Epithelial cell of esophagus (primary cell): ENCODE measurements around the gene PYGO2.

ENCODE experiments used
- DNase-seq: peaks from one replicate; pipeline ENCODE4 v3.0.0; 2010; ENCODE audit warnings: low read depth
- H3K4me3 ChIP-seq: 2 replicates; pipeline ENCODE4 v1.5.1; 2011; ENCODE audit warnings: mild to moderate bottlenecking, low read length, control low read depth
- CTCF ChIP-seq: IDR thresholded peaks from 2 replicates; pipeline ENCODE4 v1.5.1; 2011; ENCODE audit warnings: low read depth, mild to moderate bottlenecking, low read length, control low read depth, inconsistent platforms; ENCODE audit not compliant: insufficient read depth; ENCODE audit errors: missing control alignments

Gene PYGO2

GRCh38 chr1:154974102-154974807 lies 12.7 kb upstream of the PYGO2 start, which contains the start of gene CKS1B:
Gene CKS1B (plus strand): TSS chr1:154974681. CDS start chr1:154974746, 65 bp downstream.
- H3K4me3 ChIP-seq: peak within 1 kb of the TSS; percentile 61
- peak; percentile 100 for DNase-seq
- no peak for TF ChIP-seq CTCF

- peak; percentile 43 for TF ChIP-seq CTCF
- peak overlapping the region; percentile 61 for H3K4me3 ChIP-seq
- DNase-seq: peak; percentile 98
Measured at GRCh38 chr1:154973344-154974101, 11.9 kb upstream of the PYGO2 start.

- TF ChIP-seq CTCF: no peak
- peak overlapping the region; percentile 61 for H3K4me3 ChIP-seq
Measured at GRCh38 chr1:154972517-154973343, 11.1 kb upstream of the PYGO2 start.

GRCh38 chr1:154972213-154972516 lies 10.6 kb upstream of the PYGO2 start:
- DNase-seq: no peak
- no peak for TF ChIP-seq CTCF
- H3K4me3 ChIP-seq: peak overlapping the region; percentile 44

More at GRCh38 chr1:154972517-154973343, 11.1 kb upstream of the PYGO2 start:
- DNase-seq: peak; percentile 98

- peak overlapping the region; percentile 96 for H3K4me3 ChIP-seq
- DNase-seq: peak; percentile 85
- TF ChIP-seq CTCF: no peak
Measured at GRCh38 chr1:154971341-154971998, 9.9 kb upstream of the PYGO2 start.

- TF ChIP-seq CTCF: no peak
- peak; percentile 95 for DNase-seq
- H3K4me3 ChIP-seq: peak within 1 kb of the TSS; percentile 96
Measured at GRCh38 chr1:154970631-154971340, 9.2 kb upstream of the PYGO2 start, which contains the start of gene SHC1. Gene SHC1 (minus strand): TSS chr1:154970747. CDS start chr1:154970526, 221 bp downstream.
